ENCODE data around the gene TTC23L.
A peak's percentile ranks its signal among the peaks of the same experiment; 100 is the strongest.

DNA sequence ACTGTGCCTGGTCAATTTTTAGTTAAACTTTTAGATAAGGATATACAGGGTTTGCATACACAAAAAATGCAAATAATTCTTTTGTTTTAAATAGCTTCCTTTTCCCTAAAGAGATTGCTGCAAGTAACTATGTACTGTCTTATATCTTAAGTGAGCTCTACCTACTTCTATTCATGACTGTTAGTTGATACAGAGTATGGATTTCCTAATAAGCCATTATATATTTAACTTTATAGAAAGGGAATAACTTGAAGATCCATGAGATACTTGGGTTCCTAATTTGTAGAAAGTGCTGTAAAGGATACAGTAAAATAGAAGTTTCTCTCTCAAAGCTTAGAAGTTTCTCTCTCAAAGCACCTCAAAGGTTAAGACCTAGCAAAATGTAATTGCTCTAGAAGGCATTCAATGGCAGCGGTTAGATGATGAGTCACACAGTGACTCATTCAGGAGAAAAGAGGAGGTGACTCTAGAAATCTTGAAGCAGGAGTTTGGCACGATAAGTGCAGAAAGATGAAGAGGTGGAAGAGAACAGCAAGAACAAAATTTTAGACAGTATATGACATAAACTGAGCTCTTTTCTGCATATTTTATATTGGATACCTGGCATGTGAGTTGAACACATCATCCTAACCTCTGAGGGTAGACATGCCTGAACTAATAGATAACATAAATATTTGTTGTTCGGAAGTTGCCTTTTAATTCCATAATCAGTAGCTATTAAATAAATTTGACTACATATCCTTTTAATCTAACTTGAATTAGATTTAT, 84.9 kb downstream of the TTC23L start:
- TF ChIP-seq, protein P1, sequence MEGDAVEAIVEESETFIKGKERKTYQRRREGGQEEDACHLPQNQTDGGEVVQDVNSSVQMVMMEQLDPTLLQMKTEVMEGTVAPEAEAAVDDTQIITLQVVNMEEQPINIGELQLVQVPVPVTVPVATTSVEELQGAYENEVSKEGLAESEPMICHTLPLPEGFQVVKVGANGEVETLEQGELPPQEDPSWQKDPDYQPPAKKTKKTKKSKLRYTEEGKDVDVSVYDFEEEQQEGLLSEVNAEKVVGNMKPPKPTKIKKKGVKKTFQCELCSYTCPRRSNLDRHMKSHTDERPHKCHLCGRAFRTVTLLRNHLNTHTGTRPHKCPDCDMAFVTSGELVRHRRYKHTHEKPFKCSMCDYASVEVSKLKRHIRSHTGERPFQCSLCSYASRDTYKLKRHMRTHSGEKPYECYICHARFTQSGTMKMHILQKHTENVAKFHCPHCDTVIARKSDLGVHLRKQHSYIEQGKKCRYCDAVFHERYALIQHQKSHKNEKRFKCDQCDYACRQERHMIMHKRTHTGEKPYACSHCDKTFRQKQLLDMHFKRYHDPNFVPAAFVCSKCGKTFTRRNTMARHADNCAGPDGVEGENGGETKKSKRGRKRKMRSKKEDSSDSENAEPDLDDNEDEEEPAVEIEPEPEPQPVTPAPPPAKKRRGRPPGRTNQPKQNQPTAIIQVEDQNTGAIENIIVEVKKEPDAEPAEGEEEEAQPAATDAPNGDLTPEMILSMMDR (IDR thresholded peaks at IDR 0.05): no peak
- TF ChIP-seq POLR2AphosphoS5 (IDR thresholded peaks at IDR 0.05) (peak in 1 of 3 donors; percentile 70), POLR2A (IDR thresholded peaks at IDR 0.05) (no peak)
